NCI-H345 (cell line): ENCODE results near the gene ROMO1.
"Not testable (repeated sequence)": the region's sequence is repeated elsewhere in the genome, so short reads cannot be mapped to it uniquely, and the experiment has no call there.

ENCODE experiments used
- DNase-seq: peaks from one replicate; lab custom pipeline; 2025; lab: John Stamatoyannopoulos, UW

ROMO1 gene

GRCh38 chr20:35681960-35682359, 17.2 kb upstream of the ROMO1 start:
- no peak for DNase-seq

DNA sequence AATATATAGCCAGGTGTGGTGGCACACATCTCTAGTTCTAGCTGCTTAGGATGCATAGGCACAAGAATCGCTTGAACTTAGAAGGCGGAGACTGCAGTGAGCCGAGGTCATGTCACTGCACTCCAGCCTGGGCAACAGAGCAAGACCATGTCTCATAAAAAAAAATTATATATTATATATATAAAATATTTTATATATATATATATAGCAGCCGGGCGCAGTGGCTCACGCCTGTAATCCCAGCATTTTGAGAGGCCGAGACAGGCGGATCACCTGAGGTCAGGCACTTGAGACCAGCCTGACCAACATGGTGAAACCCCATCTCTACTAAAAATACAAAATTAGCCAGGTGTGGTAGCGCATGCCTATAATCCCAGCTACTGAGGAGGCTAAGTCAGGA, 13.8 kb upstream of the ROMO1 start:
- DNase-seq = not testable (repeated sequence)

DNA sequence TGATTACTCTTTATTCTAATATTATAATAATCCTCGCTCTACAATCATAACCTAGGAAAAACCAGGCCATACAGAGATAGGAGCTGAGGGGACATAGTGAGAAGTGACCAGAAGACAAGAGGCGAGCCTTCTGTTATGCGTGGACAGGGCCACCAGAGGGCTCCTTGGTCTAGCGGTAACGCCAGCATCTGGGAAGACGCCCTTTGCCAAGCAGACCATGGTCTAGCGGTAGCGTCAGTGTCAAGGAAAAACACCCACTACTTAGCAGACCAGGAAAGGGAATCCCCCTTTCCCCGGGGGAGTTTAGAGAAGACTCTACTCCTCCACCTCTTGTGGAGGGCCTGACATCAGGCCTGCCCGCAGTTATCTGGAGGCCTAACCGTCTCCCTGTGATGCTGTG, 12.3 kb upstream of the ROMO1 start:
- DNase-seq = not testable (repeated sequence)

- DNase-seq = no peak
Measured at GRCh38 chr20:35690265-35690664, 8.9 kb upstream of the ROMO1 start.

DNA sequence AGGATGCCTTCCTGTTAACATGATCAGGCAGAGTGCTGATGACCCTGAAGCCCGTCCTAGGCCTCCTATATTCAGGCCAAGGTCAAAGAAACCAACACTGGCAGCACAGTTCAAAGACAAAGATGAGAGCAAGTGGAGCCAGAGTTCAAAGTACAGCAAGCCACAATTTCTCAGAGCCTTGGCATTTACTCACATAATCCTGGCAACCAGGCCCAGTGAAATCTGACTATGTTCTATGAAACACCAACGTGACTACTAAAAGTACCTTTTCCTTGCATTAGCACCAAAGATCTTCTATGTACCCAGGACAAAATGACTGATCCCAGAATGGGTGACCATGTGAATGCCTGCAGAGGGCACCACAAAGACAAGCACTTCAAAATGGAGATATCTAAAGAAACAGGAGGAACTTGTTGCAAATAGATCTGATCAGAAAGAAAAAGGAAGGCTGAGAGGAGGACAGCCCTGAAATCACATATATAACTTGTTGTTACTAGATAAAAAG, 3.9 kb upstream of the ROMO1 start:
- no peak for DNase-seq

GRCh38 chr20:35695978-35696377, 3.2 kb upstream of the ROMO1 start:
- DNase-seq = no peak

GRCh38 chr20:35697696-35698297, 1.4 kb upstream of the ROMO1 start:
- DNase-seq = no peak

GRCh38 chr20:35698298-35699126, 693 bp upstream of the ROMO1 start:
- no peak for DNase-seq

- DNase-seq = no peak
Measured at GRCh38 chr20:35699957-35700624, 886 bp downstream of the ROMO1 start.

DNA sequence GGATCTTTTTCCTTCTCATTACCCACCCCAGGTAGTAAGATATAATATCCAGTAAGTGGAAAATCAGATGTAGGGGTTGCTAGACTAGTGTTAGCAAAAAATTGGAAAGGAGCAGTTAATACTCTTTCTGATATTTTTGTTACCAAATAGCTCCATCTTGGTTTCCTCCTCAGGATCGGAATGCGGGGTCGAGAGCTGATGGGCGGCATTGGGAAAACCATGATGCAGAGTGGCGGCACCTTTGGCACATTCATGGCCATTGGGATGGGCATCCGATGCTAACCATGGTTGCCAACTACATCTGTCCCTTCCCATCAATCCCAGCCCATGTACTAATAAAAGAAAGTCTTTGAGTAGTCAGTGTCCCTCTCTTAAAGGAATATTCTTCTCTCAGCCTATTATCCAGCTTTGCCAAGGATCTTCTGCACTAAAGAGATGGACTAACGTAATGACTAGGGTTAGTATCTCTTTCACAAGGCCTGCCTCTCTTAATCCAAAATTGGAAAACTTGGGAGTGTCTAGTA, 1.5 kb downstream of the ROMO1 start:
- DNase-seq = no peak

- no peak for DNase-seq
Measured at GRCh38 chr20:35702051-35702823, 3.0 kb downstream of the ROMO1 start.

DNA sequence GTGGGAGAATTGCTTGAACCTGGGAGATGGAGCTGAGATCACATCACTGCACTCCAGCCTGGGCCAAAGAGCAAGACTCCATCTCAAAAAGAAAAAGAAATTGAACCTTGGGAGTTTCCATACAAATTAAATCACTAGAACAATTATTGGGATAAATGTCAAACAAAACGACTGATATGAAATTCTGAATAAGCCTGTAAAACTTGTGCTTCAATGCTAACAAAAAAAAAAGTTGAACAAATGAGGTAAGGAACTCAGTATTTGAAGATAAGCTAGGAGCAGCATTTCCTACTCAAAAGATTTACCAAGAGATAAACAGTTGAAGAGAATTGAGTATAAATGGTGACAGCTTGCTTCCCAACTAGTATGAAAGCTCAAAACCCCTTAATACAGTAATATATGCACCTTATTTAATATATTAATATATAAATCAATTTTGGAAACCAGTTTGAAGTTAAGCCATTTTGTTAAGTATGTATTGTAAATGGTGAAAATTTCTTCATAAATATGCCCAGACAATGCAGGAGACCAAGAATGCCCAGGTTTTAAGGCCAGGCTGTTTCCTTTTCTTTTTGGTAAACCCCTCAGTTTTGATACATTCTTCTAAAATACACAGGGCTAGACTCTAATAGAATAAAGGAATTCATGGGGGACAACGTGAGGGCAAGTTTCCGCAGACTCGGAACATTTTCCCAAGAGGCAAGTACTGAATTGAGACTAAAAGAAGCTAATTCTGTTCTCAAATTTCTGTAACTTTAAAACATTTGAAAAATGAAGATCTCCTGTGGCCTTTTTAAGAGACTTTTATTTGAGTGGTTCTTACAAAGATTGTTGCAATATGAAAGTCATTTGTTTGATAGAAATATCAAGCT, 3.9 kb downstream of the ROMO1 start:
- DNase-seq = no peak

DNA sequence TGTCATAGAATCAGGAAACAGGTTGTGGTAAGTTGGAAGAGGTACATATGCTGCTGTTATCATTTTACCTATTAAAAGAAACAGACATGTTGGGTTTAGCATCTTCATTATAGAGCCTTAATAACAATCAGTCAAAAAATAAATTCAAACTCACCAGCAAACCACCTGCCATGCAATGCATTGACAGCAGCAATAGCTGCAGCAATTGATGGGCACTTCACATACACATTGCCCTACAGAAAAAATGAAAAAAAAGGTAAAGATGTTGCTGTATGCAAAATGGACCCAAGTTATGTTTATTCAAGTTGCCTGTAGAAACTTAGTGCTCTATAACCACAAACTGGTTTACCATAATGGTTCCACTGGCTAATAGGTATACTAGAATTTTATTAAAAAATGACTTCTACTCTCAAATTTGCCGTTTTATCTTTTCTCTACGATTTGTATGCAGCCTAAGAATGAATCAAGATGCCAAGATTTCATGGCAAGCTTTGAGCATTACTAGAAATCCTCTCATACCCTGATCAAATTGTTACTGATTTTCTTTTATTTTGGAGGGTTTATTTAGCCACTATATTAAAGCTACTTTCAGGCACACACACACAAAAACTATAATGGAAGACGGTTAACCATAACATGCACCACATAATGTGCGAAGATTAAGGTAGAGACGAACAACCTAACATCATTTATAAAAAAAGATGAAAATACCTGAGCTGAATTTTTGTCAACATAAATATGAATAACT, 5.5 kb downstream of the ROMO1 start:
- no peak for DNase-seq

- not testable (repeated sequence) for DNase-seq
Measured at GRCh38 chr20:35705894-35706293, 6.7 kb downstream of the ROMO1 start.

GRCh38 chr20:35706591-35707529, 7.7 kb downstream of the ROMO1 start:
- DNase-seq = not testable (repeated sequence)

DNA sequence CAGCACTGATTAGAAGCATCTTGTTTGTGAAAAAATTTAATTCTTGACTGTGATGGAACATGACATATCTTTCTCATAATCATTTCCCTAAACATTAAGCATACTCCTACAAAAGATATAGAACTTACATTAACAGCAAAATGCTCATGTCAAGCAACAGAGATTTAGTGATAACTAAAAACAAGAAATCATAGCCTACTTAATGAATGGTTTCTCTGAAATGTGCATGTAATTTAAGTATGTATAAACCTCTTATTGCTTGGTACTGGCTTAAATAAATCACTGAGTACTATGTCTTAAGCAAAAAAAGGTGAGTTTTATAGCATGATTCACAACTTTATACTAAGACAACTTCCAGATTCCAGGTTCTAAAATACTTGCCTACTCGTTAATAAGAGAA, 9.3 kb downstream of the ROMO1 start:
- DNase-seq = no peak

DNA sequence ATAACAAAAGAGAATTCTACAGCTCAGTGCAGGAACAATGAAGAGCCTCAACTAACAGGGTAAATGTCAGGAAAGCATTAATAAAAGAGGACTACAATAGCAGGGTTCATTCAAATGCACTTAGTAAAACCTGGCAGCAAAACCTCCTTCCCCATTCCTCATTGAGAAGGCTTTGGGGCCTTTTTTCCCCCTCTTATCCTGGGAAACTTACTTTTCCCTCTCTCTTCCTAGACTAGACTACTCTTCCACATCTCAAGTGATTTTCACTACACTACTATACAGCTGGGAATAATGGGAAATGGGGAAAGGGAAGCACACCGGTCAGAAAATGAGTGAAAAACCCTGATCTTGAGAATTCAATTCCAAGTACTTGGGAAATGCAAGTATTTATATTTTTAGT, 10.1 kb downstream of the ROMO1 start:
- DNase-seq = no peak

DNA sequence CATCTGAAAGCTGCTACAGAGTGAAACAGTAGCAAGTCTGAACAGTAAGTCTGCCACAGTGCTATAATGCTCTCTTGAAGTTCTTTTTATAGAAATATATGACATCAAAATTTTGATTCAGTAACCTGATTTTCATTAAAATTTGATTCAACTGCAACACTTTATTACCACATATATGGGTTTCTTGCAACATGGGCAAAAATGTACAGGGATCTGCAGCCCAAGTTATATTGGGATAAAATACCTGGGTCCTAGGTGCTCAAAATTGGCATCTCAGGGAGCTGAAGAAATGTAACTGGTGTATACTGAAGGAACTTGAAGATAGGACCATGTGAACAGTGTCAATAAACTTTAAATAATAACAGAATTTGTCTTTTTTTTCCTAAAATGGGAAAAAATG, 10.8 kb downstream of the ROMO1 start:
- DNase-seq = no peak
